KOPT-K1 (cell line): ENCODE measurements around the gene EHMT2.

Source experiments
- H3K27ac ChIP-seq: fragments of 200-600 bp; sonication (generic); 2 replicates; pipeline ENCODE4 v1.5.1; 2016; ENCODE audit warnings: antibody characterized with exemption, mild to moderate bottlenecking, low read depth, low read length; ENCODE audit not compliant: poor library complexity, severe bottlenecking
- H3K36me3 ChIP-seq: fragments of 200-600 bp; sonication (generic); 2 replicates; pipeline ENCODE4 v1.5.1; 2017; ENCODE audit warnings: antibody characterized with exemption, mild to moderate bottlenecking, low read length, moderate library complexity; ENCODE audit not compliant: insufficient read depth
- H3K9me3 ChIP-seq: fragments of 200-600 bp; sonication (generic); 2 replicates; pipeline ENCODE4 v1.5.1; 2017; ENCODE audit warnings: antibody characterized with exemption, low read length, mild to moderate bottlenecking; ENCODE audit not compliant: insufficient read depth, poor library complexity, severe bottlenecking

Gene EHMT2

DNA sequence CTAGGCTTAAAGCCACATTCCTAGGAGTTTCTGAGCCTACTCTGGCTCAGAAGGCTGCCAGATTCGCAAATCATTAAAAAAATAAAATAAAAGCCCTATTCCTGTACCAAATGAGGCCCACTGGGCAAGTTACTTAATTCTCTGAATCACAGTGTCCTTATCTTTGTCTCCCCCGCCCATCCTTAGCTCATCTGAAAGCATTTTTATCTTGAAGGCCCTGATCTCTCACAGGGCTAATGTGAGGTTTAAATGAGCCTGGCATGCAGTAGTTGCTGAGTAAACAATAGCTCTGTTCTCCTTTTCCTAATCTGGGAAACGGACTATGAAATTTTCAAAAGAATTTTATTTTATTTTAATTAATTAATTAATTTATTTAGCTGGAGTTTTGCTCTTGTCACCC, 6.5 kb upstream of the EHMT2 start:
- H3K36me3 ChIP-seq, result no peaks in the 10 kb centered on the region
- H3K27ac ChIP-seq, result no peak overlapping the region
- no peaks in the 10 kb centered on the region for H3K9me3 ChIP-seq

DNA sequence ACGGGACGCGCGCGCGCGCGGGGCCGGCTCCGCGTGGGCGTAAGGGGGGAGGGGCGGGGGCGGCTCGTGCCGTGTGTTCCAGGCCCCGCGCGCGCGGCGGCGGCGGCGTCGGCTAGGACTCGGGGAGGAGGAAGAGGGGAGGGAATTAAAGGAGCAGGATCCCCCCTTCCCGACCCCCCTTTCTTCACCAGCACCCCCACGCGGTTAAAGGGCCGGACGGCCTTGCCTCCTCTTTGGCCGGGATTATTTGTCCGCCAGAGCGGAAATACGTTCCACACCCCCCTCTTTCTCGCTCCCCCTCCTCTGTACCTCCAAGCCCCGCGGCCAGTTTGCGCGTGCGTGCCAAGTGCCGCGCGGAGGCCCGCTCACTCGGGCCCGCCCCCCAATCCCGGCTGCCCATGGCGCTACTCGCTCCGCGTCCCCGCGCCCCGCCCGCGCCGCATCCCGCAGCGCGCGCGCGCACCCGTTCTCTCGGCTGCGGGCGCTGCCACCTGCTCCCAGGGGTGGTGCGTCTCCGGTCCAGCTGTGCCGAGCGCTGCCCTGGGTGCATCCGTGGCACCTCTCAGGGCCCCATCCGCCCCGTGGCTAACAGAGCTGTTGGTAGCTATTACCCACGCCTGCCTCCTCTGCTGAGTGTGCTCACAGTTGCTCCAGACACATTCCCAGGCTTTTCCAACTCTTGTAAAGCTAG, 4.6 kb upstream of the EHMT2 start, which contains the start of gene ZBTB12:
TSS of gene ZBTB12 (minus strand) at position 134 of the 691 bp plus-strand sequence. CDS start 781 bp downstream, outside the sequence.
- no peaks in the 10 kb centered on the region for H3K9me3 ChIP-seq
- no peaks in the 10 kb centered on the region for H3K36me3 ChIP-seq
- H3K27ac ChIP-seq, result peak within 1 kb of the TSS; percentile 81

DNA sequence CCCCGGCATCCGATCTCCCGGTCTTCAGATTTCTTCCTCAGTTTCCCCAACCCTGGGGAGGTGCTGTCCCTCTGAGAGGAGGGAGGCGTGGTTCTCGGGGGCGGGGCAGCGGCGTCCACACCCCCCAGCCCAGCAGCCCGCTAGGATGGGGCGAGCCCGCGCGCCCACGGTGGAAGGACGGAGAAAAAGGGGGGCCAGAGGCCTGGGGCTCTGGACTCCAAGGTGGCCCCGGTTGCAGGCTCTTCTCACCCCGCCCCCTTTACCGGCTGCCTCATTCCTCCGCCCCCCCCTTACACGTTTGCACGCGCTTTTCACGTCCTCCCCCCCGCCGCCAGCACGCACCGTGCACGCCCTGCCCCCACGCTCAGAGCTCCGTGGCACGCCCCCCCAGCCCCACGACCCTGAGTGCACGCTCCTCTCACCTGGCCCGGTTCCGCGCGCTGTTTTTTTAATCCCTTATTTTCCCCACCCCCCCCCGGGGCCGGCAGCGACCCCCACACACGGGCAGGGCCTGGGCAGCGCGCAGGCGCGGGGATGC, 4.0 kb upstream of the EHMT2 start:
- Histone ChIP-seq H3K9me3 (no peaks in the 10 kb centered on the region), H3K36me3 (0 out of 2 replicates have a peak, but pooled peaks cover under 1% of the 10 kb centered on the region), H3K27ac (peak overlapping the region; percentile 81)

DNA sequence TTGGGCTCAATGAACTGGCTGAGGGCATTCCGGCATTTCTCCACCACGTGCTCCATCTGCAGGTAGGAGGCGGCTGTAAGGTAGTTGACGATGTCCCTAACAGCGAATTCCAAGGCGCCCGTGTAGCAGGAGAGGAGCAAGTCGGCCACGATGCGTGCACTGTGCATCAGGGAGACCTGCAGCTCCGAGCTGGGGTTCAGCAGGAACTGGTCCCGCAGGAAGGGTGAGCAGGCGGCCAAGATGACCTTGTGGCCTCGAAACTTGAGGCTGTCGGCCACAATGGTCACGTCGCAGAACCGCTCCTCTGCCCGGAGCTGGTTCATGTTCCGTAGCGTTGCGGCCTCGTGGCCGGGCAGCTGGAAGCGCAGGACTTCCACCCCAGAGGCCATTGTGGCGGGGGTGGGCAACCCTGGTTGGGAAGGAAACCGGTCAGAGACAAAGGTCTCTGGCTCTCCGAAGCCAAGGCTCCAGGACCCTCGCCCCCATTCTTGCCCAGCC, 3.5 kb upstream of the EHMT2 start:
- Histone ChIP-seq H3K27ac (peak overlapping the region; percentile 81), H3K9me3 (no peaks in the 10 kb centered on the region), H3K36me3 (peaks cover 5% of the 10 kb centered on the region)

DNA sequence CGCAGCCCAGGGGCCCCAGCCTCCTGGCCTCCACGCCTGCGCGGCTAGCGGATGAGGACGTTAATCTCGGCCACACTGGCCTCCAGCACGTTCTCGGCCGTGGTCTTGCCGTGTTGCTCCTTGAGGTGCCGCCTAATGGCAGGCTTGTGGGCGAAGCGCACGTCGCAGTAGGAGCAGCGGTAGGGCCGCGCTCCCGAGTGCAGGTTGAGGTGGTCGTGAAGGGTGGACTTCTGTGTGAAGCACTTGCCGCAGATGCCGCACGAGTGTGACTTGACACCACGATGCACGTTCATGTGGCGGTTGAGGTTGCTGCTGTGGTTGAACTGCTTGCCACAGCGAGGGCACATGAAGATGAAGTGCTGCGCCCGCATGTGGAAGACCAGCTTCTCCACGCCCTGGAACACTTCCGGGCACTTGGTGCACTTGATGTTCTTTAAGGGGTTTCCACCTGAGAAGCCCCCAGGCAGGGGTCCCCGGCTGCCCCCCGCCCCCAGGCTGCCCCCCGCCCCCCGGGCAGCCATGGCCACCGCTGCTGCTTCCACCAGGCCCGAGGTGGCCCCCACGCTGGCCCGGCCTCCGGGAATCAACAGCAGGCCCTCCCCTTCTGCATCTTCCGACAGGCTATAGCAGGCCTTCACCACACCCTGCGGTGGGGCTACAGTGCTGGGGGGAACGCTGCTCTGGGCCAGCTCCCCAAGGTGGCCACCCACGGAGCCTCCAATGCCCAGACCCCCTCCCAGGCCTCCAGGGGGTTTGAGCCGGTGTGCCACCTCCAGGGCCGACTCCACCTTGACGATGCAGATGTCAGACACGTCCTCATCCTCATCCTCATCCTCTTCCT, 2.6 kb upstream of the EHMT2 start:
- peaks cover 14% of the 10 kb centered on the region for H3K36me3 ChIP-seq
- no peaks in the 10 kb centered on the region for H3K9me3 ChIP-seq
- no peak overlapping the region for H3K27ac ChIP-seq

DNA sequence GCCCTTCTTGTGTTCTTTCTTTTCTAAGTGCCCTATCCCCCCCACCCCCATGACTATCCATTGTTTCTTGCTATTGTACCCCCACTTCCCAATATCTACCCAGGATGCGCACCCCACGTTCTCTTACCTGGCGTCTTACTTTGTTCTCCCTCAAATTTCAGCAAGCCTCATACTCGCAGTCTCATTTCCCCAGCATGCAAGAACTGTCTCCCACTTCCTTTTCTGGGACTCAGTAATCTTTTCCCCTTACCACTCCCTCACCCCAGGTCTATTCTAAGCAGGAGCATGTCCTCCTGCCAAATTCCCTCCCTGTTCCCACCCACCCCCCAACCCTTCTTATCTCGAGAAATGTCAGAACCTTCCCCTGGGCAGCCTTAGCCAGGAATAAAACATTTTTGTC, 1.7 kb upstream of the EHMT2 start:
- Histone ChIP-seq H3K27ac (no peak overlapping the region), H3K36me3 (peaks cover 23% of the 10 kb centered on the region), H3K9me3 (no peaks in the 10 kb centered on the region)

DNA sequence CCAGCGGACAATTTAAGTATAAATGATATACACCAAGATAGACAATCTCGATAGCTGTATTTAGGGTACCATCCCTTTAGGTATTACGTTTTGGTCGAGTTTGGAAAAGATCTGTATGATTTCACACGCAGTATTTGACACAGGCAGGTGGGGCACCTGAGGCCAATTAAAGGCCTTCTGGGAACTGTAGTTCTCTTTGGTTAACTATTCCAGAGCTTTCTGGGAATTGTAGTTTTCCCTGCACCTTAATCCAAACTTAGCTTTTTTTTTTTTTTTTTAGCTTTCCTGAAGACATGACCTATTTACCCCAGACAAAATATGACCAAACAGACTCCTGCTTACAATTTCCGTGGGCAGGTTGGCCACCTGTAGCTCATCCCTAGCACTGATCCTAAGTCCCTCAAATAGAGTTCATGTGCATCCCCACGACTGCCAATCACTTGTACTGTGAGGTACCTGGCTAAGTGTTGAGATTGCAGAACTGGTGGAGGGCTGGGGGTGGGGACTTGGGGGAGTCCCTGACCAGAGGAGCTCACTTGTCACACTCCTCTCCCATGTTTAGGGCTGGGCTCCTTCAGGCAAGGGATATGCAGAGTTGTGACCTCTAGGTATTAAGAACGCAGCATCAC, 999 bp upstream of the EHMT2 start:
- H3K36me3 ChIP-seq, result peaks cover 28% of the 10 kb centered on the region
- H3K27ac ChIP-seq, result peak overlapping the region; percentile 84
- no peaks in the 10 kb centered on the region for H3K9me3 ChIP-seq

DNA sequence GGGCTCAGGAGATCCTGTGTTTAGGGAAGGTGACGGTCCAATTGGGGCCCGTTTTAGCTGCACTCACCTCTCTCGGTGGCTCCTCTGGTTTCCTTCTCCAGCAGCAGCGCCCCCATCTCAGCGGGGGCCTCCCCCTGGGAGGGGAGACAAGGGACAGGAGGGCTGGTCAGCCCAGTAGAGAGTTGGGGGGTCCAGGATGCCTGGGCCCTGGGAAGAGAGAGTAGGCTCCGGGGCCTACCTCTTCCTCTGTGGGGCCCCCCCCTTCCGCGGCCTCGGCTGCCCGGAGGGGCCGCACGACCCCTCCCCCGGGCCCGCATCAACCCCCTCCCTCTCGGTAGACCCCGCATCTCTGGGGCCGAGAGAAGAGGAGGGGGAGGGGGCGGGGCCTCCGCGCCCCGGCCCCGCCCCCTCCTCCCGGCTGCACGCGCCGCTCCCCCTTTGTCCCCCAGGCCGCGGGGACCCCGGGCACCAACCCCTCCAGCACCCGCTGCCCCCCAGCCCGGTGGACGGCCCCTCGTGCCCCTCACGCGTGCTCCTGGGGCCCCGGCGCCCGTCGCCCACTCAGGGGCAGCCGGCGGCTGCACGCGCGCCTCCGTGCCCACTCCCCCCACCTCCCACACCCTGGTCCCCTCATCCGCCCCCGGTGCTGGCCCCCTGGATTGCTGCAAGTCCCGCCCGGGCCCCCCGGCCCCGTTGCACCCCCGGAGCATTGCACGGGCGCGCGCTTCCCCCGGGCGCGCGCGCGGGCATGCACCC, 464 bp downstream of the EHMT2 start:
- peaks cover 42% of the 10 kb centered on the region for H3K36me3 ChIP-seq

DNA sequence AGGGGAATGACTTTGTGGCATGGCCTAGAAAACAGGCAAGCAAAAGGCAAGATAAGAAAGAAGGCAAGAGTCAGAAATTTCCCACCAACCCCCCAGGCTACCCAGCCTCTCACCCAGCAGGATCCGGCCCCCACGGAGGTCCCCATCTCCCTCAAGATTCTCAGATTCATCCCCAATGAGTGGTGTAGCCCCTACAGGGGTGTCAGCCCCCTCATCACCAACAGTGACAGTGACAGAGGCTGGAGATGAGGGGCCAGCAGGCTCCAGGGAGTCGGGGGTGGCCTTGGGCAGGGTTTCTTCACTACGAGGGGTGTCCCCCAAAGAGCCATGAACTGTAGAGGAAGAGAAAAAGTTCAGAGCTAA, 1.0 kb downstream of the EHMT2 start:
- peaks cover 48% of the 10 kb centered on the region for H3K36me3 ChIP-seq
- H3K9me3 ChIP-seq, result no peaks in the 10 kb centered on the region
- H3K27ac ChIP-seq, result peak overlapping the region; percentile 84

More for the DNA sequence above, 464 bp downstream of the EHMT2 start:
- Histone ChIP-seq H3K27ac (peak overlapping the region; percentile 84), H3K9me3 (no peaks in the 10 kb centered on the region)

DNA sequence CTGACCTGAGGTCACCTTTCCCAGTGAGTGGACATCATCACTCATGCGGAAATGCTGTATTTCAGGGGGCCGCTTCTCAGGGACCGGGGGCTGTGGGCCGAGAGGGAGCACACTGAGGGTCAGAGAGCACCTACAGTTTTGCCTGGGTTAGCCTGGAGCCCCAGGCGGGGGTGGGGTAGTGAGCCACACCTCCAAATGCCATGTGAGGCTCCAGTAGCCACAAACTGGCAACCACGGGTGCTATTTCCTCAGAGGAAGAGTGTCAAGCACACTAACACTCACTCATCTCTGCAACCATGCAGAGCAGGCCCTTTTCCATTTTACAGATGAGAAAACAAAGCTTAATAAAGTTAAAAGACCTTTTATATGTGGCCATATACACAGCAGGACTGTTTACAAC, 4.7 kb downstream of the EHMT2 start:
- no peak overlapping the region for H3K27ac ChIP-seq
- peaks cover 79% of the 10 kb centered on the region for H3K36me3 ChIP-seq
- no peaks in the 10 kb centered on the region for H3K9me3 ChIP-seq

DNA sequence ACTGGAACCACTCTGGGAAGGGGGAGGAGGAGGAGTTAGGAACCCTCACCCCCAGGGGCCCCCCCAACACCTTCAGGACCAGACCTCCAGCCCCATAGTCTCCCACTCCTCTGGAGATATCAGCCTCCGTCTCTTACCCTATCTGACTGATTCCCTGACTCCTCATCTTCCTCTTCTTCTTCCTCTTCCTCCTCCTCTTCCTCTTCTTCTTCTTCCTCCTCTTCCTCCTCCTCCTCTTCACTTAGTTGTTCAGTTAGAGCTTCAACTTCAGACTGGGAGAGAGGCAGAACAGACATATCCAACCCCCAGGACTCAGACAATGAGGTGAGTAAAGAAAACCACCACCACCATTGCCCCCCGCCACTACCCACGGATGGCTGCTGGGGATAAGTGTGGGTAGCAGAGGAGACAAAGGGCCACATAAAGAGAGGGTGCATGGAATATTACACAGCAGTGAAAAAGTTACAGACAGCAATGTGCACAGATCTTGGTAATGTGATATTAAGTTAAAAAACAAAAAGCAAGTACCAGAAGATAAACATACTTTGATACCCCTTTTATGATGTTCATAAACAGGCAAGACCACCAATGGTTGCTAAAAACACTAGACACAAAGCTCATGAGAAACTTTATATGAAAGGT, 8.0 kb downstream of the EHMT2 start:
- Histone ChIP-seq H3K36me3 (peaks cover 92% of the 10 kb centered on the region), H3K9me3 (no peaks in the 10 kb centered on the region), H3K27ac (no peak overlapping the region)

DNA sequence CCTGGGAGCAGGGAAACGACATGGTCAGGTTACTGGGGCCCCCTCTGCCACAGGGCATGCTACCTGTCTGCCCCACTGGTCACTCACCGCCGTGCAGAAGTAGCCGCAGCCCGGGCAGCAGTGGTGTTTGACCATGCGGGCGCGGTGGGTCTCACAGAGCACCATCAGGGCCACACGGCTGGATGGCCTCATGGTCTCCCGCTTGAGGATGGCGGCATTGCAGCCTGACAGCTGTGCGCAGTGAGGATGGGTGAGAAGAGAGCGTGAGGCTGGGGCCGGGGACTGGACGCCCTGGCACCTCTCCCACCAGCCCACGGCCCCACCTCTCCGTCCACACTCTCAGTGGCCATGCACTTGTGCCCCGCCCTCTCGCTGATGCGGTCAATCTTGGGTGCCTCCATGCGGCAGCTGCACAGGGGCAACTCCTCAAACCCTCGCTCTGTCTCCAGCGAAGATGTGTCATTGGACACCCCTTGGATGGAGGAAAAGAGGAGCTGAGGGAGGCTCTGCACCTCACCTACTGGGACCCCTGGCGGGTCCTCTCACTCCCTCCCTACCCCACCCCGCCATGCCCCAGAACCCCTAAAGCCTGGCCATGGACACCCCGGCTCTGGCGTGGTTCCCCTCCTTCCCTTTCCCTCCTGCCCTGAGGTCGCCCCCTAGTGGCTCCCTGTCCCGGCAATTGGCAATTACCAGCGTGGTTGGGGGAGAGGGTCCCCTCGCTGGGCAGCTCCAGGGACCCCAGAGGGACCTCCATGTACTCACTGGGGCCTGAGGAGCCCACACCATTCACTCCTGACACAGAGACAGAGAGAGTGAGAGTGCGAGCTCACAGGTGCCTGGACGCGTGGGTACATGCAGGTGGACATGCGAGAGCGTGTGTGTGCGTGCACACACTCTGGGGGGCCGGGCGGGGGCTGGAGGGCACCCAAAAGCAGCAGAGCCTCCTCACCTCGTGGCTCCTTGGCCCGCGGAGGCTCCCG, 8.9 kb downstream of the EHMT2 start:
- no peaks in the 10 kb centered on the region for H3K9me3 ChIP-seq
- H3K36me3 ChIP-seq, result peaks cover 95% of the 10 kb centered on the region
- no peak overlapping the region for H3K27ac ChIP-seq
